Esophagus muscularis mucosa (tissue), 3 donors: ENCODE measurements around the gene CLPTM1.

Experiments used
- CTCF ChIP-seq, 3 experiments: fragments of 200-600 bp in 2 of 3; fragments of 450-650 bp in 1 of 3; sonication (generic) in 2 of 3; IDR thresholded peaks; one replicate each; pipeline ENCODE4 v1.5.1; 2017 to 2019; ENCODE audit warnings: antibody characterized with exemption in 3 of 3, mild to moderate bottlenecking in 2 of 3, moderate library complexity in 1 of 3
- EP300 ChIP-seq: sonication (generic); formaldehyde crosslinking; IDR thresholded peaks from one replicate; pipeline ENCODE4 v1.6.1; 2017; ENCODE audit warnings: antibody characterized with exemption

DNA sequence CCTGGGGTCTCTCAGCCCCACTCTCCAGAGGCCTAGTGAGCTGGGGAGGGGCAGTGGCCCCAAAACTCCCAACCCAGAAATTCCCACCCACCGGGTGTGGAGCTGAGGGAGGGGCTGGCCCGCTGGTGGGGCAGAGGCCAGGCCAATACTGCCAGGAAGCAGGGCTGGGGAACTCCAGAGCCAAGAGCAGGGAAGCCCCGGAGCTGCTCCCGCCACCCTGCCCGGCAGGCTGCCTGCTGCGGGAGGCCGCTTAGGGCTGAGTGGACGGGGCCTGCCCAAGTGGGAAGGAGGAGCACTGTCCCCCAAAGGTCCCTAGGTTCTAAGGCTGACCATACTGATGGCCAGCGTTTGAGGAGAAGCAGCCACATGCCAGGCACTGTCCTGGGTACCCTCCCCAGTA is 33.1 kb downstream of the CLPTM1 start:
- TF ChIP-seq CTCF (IDR thresholded peaks at IDR 0.05) (no peak), EP300 (no peak)
